Neuronal stem cell (in vitro differentiated cells): ENCODE results near the gene OR12D1.

ENCODE experiments used
- DNase-seq: peaks from one replicate; pipeline ENCODE4 v3.0.0-alpha.2; 2013; ENCODE audit warnings: low spot score
- H2AFZ ChIP-seq: one replicate; pipeline ENCODE4 v1.6.1; 2013; ENCODE audit warnings: mild to moderate bottlenecking, low read length, inconsistent platforms
- H2AK5ac ChIP-seq: 2 replicates; pipeline ENCODE4 v1.6.1; 2013; ENCODE audit warnings: low read depth, mild to moderate bottlenecking, inconsistent platforms, low read length, moderate library complexity, mixed read lengths
- H2BK120ac ChIP-seq: 2 replicates; pipeline ENCODE4 v1.6.1; 2013; ENCODE audit warnings: low read depth, mild to moderate bottlenecking, inconsistent platforms, low read length, moderate library complexity, mixed read lengths
- H2BK12ac ChIP-seq: one replicate; pipeline ENCODE4 v1.6.1; 2013; ENCODE audit warnings: low read length, inconsistent platforms
- H2BK15ac ChIP-seq: 2 replicates; pipeline ENCODE4 v1.6.1; 2013; ENCODE audit warnings: mild to moderate bottlenecking, low read length, inconsistent platforms, mixed read lengths
- H2BK5ac ChIP-seq: one replicate; pipeline ENCODE4 v1.6.1; 2013; ENCODE audit warnings: inconsistent platforms, mild to moderate bottlenecking, low read length, moderate library complexity
- H3K14ac ChIP-seq: one replicate; pipeline ENCODE4 v1.6.1; 2013; ENCODE audit warnings: low read length, inconsistent platforms
- H3K18ac ChIP-seq: 2 replicates; pipeline ENCODE4 v1.6.1; 2013; ENCODE audit warnings: low read length, inconsistent platforms
- H3K23ac ChIP-seq: 2 replicates; pipeline ENCODE4 v1.6.1; 2013; ENCODE audit warnings: low read depth, mild to moderate bottlenecking, mixed read lengths, low read length, inconsistent platforms; ENCODE audit not compliant: poor library complexity
- H3K27ac ChIP-seq: replicated peaks from 3 replicates; pipeline ENCODE4 v1.5.1; 2013; ENCODE audit warnings: low read length, inconsistent platforms
- H3K27me3 ChIP-seq, 3 experiments: 2 replicates each; pipeline ENCODE4 v1.6.1; 2013; ENCODE audit warnings: low read length in 3 of 3, mild to moderate bottlenecking in 2 of 3, inconsistent platforms in 1 of 3, low read depth in 1 of 3, mixed read lengths in 1 of 3, moderate library complexity in 1 of 3; ENCODE audit not compliant: control insufficient read depth in 3 of 3, insufficient read depth in 3 of 3
- H3K36me3 ChIP-seq, 2 donors: replicated peaks in 1 of 2; 2 replicates each; pipeline ENCODE4 v1.6.1; 2013; ENCODE audit warnings: low read length in 2 of 2; ENCODE audit not compliant: control insufficient read depth in 2 of 2, insufficient read depth in 2 of 2
- H3K4ac ChIP-seq: 2 replicates; pipeline ENCODE4 v1.6.1; 2013; ENCODE audit warnings: inconsistent platforms, mild to moderate bottlenecking, low read length, moderate library complexity
- H3K4me1 ChIP-seq, 2 donors: 1 replicate in 1 of 2; 2 replicates in 1 of 2; pipeline ENCODE4 v1.6.1; 2013; ENCODE audit warnings: low read length in 2 of 2, low read depth in 1 of 2; ENCODE audit not compliant: control insufficient read depth in 2 of 2, insufficient read depth in 1 of 2
- H3K4me2 ChIP-seq: one replicate; pipeline ENCODE4 v1.6.1; 2013; ENCODE audit warnings: mild to moderate bottlenecking, low read length, inconsistent platforms; ENCODE audit not compliant: insufficient read depth, poor library complexity, severe bottlenecking
- H3K4me3 ChIP-seq, 2 donors: 2 replicates each; pipeline ENCODE4 v1.5.1; 2013; ENCODE audit warnings: low read length in 2 of 2, mild to moderate bottlenecking in 2 of 2, inconsistent platforms in 1 of 2, moderate library complexity in 1 of 2
- H3K79me1 ChIP-seq: one replicate; pipeline ENCODE4 v1.6.1; 2013; ENCODE audit warnings: low read depth, mild to moderate bottlenecking, inconsistent platforms, low read length, moderate library complexity
- H3K9ac ChIP-seq: one replicate; pipeline ENCODE4 v1.6.1; 2013; ENCODE audit warnings: mild to moderate bottlenecking, low read depth, low read length, inconsistent platforms; ENCODE audit not compliant: poor library complexity
- H3K9me3 ChIP-seq, 2 donors: replicated peaks in 1 of 2; 2 replicates each; pipeline versions ENCODE3 to v1.6.1; 2013; ENCODE audit warnings: low read length in 2 of 2, mild to moderate bottlenecking in 2 of 2, inconsistent platforms in 1 of 2, low read depth in 1 of 2, mixed read lengths in 1 of 2, moderate library complexity in 1 of 2; ENCODE audit not compliant: control insufficient read depth in 2 of 2, insufficient read depth in 1 of 2
- H4K8ac ChIP-seq: one replicate; pipeline ENCODE4 v1.6.1; 2013; ENCODE audit warnings: low read depth, mild to moderate bottlenecking, inconsistent platforms, low read length, moderate library complexity
- H4K91ac ChIP-seq: one replicate; pipeline ENCODE4 v1.6.1; 2013; ENCODE audit warnings: low read length, low read depth, mild to moderate bottlenecking, inconsistent platforms; ENCODE audit not compliant: poor library complexity
- WGBS, 2 donors: extraction: QIAGEN DNeasy Blood & Tissue Kit; methylation state at CpG; one replicate each; pipeline ENCODE4 v1.1.7; 2013; ENCODE audit warnings: missing lambda C conversion rate in 2 of 2, mixed read lengths in 1 of 2; ENCODE audit not compliant: insufficient read length in 2 of 2, insufficient replicate concordance in 1 of 2; ENCODE audit errors: extremely low coverage in 2 of 2; 5-methylcytosine and 5-hydroxymethylcytosine counted together

OR12D1 gene

GRCh38 chr6:29419516-29419915 is 4.8 kb downstream of the OR12D1 start:
- no peak for DNase-seq
- no peak overlapping the region for H4K8ac ChIP-seq
- H3K4ac ChIP-seq: no peak overlapping the region
- H3K27me3 ChIP-seq: no peaks in the 10 kb centered on the region
- no peak overlapping the region for H4K91ac ChIP-seq
- no peak overlapping the region for H3K18ac ChIP-seq
- no peak overlapping the region for H2BK15ac ChIP-seq
- WGBS, 2 donors: no CpG with 5 or more reads among the region's 3 CpGs
- no peak overlapping the region for H2AK5ac ChIP-seq
- no peaks in the 10 kb centered on the region for H3K36me3 ChIP-seq
- no peak overlapping the region for H3K14ac ChIP-seq
- H2BK120ac ChIP-seq: no peak overlapping the region
- H3K4me3 ChIP-seq: no peak overlapping the region
- H3K4me2 ChIP-seq: no peak overlapping the region
- H2BK12ac ChIP-seq: no peak overlapping the region
- no peak overlapping the region for H3K27ac ChIP-seq
- no peak overlapping the region for H2AFZ ChIP-seq
- no peaks in the 10 kb centered on the region for H3K9me3 ChIP-seq
- H2BK5ac ChIP-seq: no peak overlapping the region
- no peak overlapping the region for H3K9ac ChIP-seq
- H3K23ac ChIP-seq: no peak overlapping the region
- H3K4me1 ChIP-seq: peaks cover 0 to 2% of the 10 kb centered on the region in 2 donors
- no peaks in the 10 kb centered on the region for H3K79me1 ChIP-seq

DNA sequence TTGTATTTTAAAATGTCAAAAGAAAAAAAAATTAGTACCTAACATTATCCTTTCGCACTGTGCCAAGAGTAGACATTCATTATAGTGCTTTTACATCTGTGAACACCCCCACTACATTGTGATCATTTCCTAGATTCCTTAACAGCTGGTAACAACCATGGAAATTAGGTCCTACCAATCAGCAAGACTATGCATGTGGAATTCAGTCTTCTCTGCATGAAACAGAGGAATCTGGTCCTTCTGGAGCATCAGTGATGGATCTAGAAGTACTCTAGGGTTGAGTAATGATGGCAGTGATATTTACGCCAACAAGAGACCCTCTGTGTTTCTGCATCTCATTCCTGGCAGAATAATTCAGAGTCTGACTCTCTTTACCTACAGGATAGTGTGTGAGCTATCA is 9.4 kb downstream of the OR12D1 start:
- Histone ChIP-seq H2BK120ac (no peak overlapping the region), H3K14ac (no peak overlapping the region), H3K9me3 (no peaks in the 10 kb centered on the region), H2AFZ (no peak overlapping the region), H4K8ac (no peak overlapping the region), H2BK12ac (no peak overlapping the region), H3K23ac (no peak overlapping the region), H3K4me3 (no peak overlapping the region), H2AK5ac (no peak overlapping the region), H2BK5ac (no peak overlapping the region), H3K4me2 (no peak overlapping the region), H2BK15ac (no peak overlapping the region), H3K27me3 (no peaks in the 10 kb centered on the region), H3K79me1 (no peaks in the 10 kb centered on the region), H3K36me3 (no peaks in the 10 kb centered on the region), H3K18ac (no peak overlapping the region), H3K9ac (no peak overlapping the region), H3K4me1 (peaks cover 0 to 2% of the 10 kb centered on the region in 2 donors), H3K4ac (no peak overlapping the region), H3K27ac (no peak overlapping the region), H4K91ac (no peak overlapping the region)
- DNase-seq: no peak
- WGBS, 2 donors: no CpG with 5 or more reads among the region's 2 CpGs

- DNase-seq: no peak
- Histone ChIP-seq H3K9me3 (no peaks in the 10 kb centered on the region), H3K23ac (no peak overlapping the region), H3K14ac (no peak overlapping the region), H2BK15ac (no peak overlapping the region), H3K4me2 (no peak overlapping the region), H3K9ac (no peak overlapping the region), H3K4ac (no peak overlapping the region), H2BK5ac (no peak overlapping the region), H2AFZ (no peak overlapping the region), H3K79me1 (no peaks in the 10 kb centered on the region), H3K4me3 (no peak overlapping the region), H3K18ac (no peak overlapping the region), H4K8ac (no peak overlapping the region), H3K36me3 (no peaks in the 10 kb centered on the region), H2AK5ac (no peak overlapping the region), H3K4me1 (peaks cover 0 to 2% of the 10 kb centered on the region in 2 donors), H3K27me3 (no peaks in the 10 kb centered on the region), H2BK12ac (no peak overlapping the region), H3K27ac (no peak overlapping the region), H4K91ac (no peak overlapping the region), H2BK120ac (no peak overlapping the region)
- WGBS, 2 donors: no CpG with 5 or more reads among the region's 2 CpGs
These were observed 9.8 kb downstream of the OR12D1 start for GRCh38 chr6:29424575-29424974.

DNA sequence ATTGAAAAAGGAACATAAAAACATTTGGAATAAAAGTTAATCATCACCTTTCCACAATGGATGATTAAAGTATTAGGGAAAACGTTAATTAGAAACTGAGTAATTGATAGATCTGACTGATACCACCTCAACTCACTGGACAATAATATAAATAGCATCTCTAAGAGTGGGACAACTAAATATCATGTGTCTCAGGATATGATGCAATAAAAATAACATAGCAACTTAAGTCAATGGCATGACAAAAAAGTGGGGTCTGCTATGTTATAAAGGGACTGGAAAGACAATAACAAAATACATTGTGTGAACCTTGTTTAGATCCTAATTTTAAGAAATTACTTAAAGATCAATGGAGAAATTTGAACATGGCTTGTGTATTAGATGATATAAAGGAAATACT is 10.3 kb downstream of the OR12D1 start:
- H3K9me3 ChIP-seq: no peaks in the 10 kb centered on the region
- H2BK120ac ChIP-seq: no peak overlapping the region
- no peak overlapping the region for H4K91ac ChIP-seq
- H3K9ac ChIP-seq: no peak overlapping the region
- no peaks in the 10 kb centered on the region for H3K27me3 ChIP-seq
- no peak overlapping the region for H3K4ac ChIP-seq
- DNase-seq: no peak
- no peak overlapping the region for H2AFZ ChIP-seq
- H3K4me3 ChIP-seq: no peak overlapping the region
- no peak overlapping the region for H2BK15ac ChIP-seq
- WGBS, 2 donors: no CpG with 5 or more reads among the region's 1 CpG
- H3K27ac ChIP-seq: no peak overlapping the region
- no peak overlapping the region for H3K18ac ChIP-seq
- no peak overlapping the region for H3K14ac ChIP-seq
- no peak overlapping the region for H2AK5ac ChIP-seq
- H3K79me1 ChIP-seq: no peaks in the 10 kb centered on the region
- no peak overlapping the region for H3K4me2 ChIP-seq
- no peak overlapping the region for H2BK12ac ChIP-seq
- H2BK5ac ChIP-seq: no peak overlapping the region
- peaks cover 0 to 2% of the 10 kb centered on the region in 2 donors for H3K4me1 ChIP-seq
- no peak overlapping the region for H3K23ac ChIP-seq
- H3K36me3 ChIP-seq: no peaks in the 10 kb centered on the region
- no peak overlapping the region for H4K8ac ChIP-seq
